ENCODE data around the gene CTSA.
"Not testable (repeated sequence)": the region's sequence is repeated elsewhere in the genome, so short reads cannot be mapped to it uniquely, and the experiment has no call there.

CTSA gene

DNA sequence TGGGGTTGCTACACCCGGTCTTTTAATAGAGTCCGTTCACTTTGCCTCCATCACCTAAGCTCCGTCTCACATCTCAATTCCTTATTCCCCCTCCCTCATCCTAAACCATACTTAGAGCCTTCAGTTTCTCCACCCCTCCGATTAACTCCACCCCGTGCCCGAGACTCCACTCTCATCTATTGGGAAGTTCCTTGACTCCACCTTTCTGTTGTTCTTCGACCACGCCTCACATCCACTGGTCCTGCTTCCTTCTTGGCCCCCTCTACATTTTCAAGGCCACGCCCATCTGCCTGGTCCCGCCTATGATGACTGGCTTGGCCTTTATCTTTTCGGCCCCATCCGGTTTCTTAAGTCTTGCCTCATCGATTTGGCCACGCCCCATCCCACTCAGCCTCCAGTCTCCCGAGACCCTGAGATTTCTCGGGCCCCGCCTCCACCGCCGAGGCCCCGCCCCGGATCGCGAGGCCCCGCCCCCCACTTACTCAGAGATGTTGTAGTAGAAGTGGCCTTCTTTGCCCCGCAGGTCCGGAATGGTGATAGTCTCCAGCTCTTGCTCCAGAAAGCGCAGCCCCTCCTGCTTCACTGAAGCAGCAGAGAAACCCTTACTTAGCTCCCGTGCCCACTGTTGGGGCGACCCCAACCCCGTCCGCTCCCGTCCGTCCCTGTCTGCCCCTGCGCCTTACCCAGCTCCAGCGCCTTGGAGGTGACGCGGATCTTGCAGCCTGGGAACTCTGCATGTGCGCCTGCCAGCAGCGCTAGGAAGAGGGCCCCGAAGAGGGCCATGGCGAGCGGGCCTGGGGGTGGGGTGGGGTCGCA, 19.7 kb downstream of the CTSA start:
- DNase-seq (ENCODE audit: extremely low spot score, insufficient read length, low read depth): peak; percentile 95
- peak; percentile 98 for FAIRE-seq

GRCh38 chr20:45911486-45912343, 20.6 kb downstream of the CTSA start, which contains the start of gene PLTP:
PLTP (minus strand) TSS chr20:45912155; CDS start chr20:45911452, 703 bp downstream.
- DNase-seq (ENCODE audit: extremely low spot score, insufficient read length, low read depth) (no peak), FAIRE-seq (no peak)

DNA sequence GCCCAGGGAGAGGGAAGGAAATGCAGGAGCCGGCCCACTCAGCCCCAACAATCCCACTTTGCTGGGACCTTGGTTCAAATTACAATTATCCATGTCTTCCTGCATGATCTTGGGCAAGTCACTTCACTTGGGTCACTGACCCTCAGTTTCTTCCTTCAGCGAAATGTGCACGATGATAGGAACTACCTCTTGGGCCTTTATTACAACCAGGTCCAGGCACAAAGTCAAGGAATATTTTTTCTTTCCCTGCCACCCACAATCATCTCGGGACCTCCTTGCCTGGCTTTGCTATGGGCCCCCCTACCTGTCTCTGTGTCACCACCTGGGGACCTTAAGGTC, 21.2 kb downstream of the CTSA start:
- no peak for FAIRE-seq
- DNase-seq (ENCODE audit: extremely low spot score, insufficient read length, low read depth): no peak

GRCh38 chr20:45913116-45913515, 22.0 kb downstream of the CTSA start:
- FAIRE-seq: no peak

GRCh38 chr20:45917790-45918141, 26.6 kb downstream of the CTSA start:
- FAIRE-seq (no peak), DNase-seq (ENCODE audit: extremely low spot score, insufficient read length, low read depth) (no peak)

More at GRCh38 chr20:45913116-45913515, 22.0 kb downstream of the CTSA start:
- DNase-seq (ENCODE audit: extremely low spot score, insufficient read length, low read depth): no peak

- FAIRE-seq: no peak
- DNase-seq (ENCODE audit: extremely low spot score, insufficient read length, low read depth): no peak
Measured at GRCh38 chr20:45918182-45918737, 27.1 kb downstream of the CTSA start.

DNA sequence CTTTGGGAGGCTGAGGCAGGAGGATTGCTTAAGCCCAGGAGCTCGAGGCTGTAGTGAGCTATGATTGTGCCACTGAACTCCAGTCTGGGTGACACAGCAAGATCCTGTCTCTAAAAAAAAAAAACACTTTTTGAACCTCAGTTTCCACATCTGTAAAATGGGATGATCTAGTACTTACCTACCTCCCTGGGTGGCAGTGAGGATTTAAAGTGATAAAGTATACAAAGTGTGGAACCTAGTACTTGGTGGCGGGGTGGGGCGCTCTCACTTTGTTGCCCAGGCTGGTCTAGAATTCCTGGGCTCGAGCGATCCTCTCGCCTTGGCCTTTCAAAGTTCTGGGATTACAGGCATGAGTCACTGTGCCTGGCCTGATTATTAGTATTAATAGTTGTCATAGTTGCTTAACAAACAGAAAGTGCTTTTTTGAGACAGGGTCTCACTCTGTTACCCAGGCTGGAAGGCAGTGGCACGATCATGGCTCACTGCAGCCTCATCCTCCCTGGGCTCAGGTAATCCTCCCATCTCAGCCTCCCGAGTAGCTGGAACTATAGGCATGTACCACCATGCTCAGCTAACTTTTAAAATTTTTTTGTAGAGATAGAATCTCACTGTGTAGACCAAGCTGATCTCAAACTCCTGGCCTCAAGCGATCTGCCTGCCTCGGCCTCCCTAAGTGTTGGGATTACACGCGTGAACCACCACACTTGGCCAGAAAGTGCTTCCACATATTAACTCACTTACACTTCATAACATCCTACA, 27.8 kb downstream of the CTSA start:
- FAIRE-seq: no peak
- DNase-seq (ENCODE audit: extremely low spot score, insufficient read length, low read depth): no peak

GRCh38 chr20:45919542-45920399, 28.6 kb downstream of the CTSA start:
- no peak for DNase-seq (ENCODE audit: extremely low spot score, insufficient read length, low read depth)
- no peak for FAIRE-seq

DNA sequence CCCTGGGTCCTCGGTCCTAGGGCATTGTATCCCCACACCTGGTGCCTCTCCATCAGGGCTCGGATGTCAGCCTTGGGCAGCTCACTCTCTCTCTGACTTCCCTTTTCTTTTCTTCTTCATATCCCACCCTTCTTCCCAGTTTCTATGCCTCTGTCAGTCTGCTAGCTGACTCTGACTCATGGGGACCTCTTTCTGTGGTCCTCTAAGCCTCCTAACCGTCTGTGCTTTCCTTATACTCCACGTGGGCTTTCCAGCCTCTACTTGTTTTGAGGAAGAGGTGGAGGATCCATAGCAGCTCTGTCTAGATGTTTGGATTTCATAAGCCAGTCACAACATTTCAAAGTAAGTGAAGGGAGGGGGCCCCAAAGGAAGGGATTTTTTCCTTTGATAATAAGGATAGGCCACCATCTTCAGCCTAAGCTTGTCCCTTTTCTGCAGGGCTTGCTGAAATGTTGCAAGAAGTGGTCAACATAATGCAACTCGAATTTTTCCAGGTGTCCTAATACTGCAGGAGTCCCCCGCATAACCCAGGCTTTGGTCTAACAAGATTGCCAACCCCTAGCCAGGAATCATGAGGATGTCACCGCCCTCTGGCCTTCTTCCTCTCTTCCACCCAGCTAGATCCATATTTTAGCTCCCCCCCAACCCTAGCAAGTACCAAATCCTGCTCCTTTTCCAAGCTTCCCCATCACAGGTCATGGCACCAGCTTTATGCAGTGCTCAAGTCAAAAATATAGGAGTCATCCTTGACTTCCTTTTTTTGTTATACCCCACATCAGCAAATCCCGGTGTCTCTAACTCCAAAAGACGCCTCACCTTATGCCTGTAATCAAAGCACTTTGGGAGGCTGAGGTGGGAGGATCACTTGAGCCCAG, 29.6 kb downstream of the CTSA start:
- DNase-seq (ENCODE audit: extremely low spot score, insufficient read length, low read depth): no peak
- no peak for FAIRE-seq

- FAIRE-seq (no peak), DNase-seq (ENCODE audit: extremely low spot score, insufficient read length, low read depth) (no peak)
Measured at GRCh38 chr20:45921337-45922189, 30.4 kb downstream of the CTSA start.

DNA sequence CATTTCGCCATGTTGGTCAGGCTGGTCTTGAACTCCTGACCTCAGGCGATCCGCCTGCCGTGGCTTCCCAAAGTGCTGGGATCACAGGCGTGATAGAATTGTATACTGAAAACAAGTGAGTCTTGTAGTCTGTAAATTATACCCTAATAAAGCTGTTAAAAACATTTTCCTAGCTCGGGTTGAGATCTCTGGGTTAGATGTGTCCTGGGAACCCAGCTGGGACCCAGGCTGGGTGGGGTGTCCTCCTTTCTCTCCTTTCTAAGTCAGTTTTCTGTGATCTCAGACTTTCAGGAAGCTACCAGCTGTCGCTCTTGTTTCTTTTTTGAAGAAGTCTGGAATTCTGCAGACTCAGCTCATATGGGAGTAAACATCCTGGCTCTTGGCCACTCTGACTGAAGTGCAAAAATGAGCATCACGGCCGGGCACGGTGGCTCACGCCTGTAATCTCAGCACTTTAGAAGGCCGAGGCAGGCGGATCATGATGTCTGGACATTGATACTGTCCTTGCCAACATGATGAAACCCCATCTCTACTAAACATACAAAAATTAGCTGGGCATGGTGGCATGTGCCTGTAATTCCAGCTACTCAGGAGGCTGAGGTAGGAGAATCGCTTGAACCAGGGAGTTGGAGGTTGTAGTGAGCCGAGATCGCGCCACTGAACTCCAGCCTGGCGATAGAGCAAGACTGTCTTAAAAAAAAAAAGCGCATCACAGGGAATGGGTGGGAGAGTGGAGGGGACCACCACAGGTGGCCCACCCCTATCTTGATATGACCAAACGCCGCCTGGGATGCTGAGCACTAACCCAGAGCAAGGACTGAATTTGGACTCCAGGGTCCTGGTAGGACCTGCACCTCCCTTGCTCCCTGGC, 33.5 kb downstream of the CTSA start:
- FAIRE-seq: no peak
- no peak for DNase-seq (ENCODE audit: extremely low spot score, insufficient read length, low read depth)

DNA sequence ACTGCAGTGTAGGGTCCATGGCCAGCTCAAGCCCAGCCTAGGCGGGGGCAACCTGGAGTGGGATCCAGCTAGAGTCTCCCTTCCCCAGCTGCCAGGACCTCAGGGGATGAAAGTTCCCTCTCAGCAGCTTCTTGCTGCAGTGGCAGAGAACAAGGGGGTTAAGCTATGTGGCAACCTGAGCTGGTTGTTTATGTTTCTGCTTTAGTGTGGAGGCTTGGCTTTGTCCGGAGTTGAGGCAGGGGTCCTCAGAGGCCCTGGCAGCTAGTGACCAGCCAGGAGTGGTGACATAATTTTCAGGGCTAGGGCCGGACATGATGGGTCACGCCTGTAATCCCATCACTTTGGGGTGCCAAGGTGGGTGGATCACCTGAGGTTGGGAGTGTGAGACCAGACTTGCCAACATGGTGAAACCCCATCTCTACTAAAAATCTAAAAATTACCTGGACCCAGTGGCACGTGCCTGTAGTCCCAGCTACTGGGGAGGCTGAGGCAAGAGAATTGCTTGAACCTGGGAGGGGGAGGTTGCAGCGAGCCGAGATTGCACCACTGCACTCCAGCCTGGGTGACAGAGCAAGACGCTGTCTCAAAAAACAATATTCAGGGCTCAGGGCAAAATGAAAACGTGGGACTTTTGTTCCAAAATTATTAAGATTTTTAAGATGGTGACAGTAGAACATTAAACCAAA, 34.8 kb downstream of the CTSA start:
- DNase-seq (ENCODE audit: extremely low spot score, insufficient read length, low read depth) (no peak), FAIRE-seq (no peak)

DNA sequence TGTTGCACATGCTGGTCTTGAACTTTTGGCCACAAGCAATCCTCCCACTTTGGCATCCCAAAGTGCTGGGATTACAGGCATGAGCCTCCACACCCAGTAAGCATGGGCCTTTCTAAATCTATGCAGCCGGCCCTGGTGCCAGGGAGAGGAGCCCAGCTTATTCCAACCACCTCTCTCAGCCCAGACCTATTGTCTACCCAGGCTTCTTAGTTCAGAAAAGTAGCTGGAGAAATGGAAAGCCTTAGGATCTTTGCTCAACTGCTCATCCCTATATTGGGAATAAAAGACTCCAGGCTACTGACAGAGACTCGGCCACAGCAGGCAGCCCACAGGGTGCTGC, 35.6 kb downstream of the CTSA start:
- FAIRE-seq (no peak), DNase-seq (ENCODE audit: extremely low spot score, insufficient read length, low read depth) (no peak)

DNA sequence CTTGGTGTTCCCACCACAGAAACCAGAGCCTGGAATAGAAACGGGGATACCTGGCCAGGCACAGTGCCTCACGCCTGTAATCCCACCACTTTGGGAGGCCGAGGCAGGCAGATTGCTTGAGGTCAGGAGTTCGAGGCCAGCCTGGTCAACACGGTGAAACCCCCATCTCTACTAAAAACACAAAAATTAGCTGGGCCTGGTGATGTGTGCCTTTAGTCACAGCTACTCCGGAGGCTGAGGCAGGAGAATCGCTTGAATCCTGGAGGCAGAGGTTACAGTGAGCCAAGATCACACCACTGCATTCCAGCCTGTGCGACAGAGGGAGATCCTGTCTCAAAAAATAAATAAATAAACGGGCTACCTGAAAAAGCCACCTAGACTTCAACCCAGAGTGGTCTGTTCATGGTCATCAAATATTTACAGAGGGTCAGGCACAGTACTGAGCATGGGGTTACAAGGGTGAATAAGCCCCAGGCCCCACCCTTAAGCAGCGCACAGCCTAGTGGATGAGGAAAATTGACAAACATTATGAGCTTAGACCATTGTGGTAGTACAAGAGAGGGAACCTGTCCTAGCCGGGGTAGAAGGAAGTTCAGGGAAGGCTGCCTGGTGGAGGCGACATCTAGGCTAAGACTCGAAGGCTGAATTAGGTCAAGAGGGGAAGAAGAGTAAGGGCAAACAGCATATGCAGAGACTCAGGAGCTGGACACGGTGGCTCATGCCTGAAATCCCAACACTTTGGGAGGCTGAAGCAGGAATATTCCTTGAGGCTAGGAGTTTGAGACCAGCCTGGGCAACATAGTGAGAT, 36.1 kb downstream of the CTSA start:
- FAIRE-seq (no peak), DNase-seq (ENCODE audit: extremely low spot score, insufficient read length, low read depth) (no peak)

DNA sequence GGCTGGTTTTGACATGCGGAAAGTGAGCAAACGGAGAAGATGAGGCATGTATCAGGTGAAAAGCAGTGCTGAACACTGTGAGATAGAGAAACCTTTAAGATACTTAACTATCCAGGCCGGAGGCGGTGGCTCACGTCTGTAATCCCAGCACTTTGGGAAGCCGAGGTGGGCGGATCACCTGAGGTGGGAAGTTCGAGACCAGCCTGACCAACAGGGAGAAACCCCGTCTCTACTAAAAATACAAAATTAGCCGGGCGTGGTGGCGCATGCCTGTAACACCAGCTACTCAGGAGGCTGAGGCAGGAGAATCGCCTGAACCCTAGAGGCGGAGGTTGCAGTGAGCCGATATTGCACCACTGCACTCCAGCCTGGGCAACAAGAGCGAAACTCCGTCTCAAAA, 40.5 kb downstream of the CTSA start:
- not testable (repeated sequence) for FAIRE-seq; DNase-seq (ENCODE audit: extremely low spot score, insufficient read length, low read depth)

Measured in GM18507 (cell line).